GM10266 (cell line): ENCODE data around the gene MOXD1.

Experiments used
- DNase-seq: peaks from one replicate; pipeline ENCODE4 v3.0.0; 2012; ENCODE audit errors: extremely low spot score
- CTCF ChIP-seq: IDR thresholded peaks from 2 replicates; pipeline ENCODE4 v1.5.1; 2012; ENCODE audit warnings: mild to moderate bottlenecking, low read depth; ENCODE audit not compliant: control insufficient read depth, insufficient read depth; ENCODE audit errors: missing control alignments

MOXD1 gene

GRCh38 chr6:132253211-132253610 is 148.1 kb downstream of the MOXD1 start:
- no peak for TF ChIP-seq CTCF
- no peak for DNase-seq

- no peak for TF ChIP-seq CTCF
Observed at GRCh38 chr6:132252113-132252512, 149.2 kb downstream of the MOXD1 start.

GRCh38 chr6:132251711-132252110 is 149.6 kb downstream of the MOXD1 start:
- no peak for TF ChIP-seq CTCF

More at GRCh38 chr6:132252113-132252512, 149.2 kb downstream of the MOXD1 start:
- no peak for DNase-seq

GRCh38 chr6:132247381-132248159 is 153.7 kb downstream of the MOXD1 start:
- DNase-seq = no peak
- TF ChIP-seq CTCF = no peak

More at GRCh38 chr6:132251711-132252110, 149.6 kb downstream of the MOXD1 start:
- DNase-seq = no peak

GRCh38 chr6:132246632-132247270 is 154.5 kb downstream of the MOXD1 start:
- no peak for TF ChIP-seq CTCF
- no peak for DNase-seq

- DNase-seq = no peak
- TF ChIP-seq CTCF = no peak
Observed at GRCh38 chr6:132246120-132246617, 155.1 kb downstream of the MOXD1 start.
